HCT116 (cell line): ENCODE measurements around the gene CDKAL1. TPM values are rescaled to one million over a fixed set of nuclear protein-coding genes. Genes with fewer than 3 reads are reported as not detected.

Experiments used
- ATAC-seq: fragments of 200-7000 bp; cut with Tn5 transposase; 2 replicates; pipeline ENCODE4 v1.9.1; 2020; ENCODE audit warnings: mild to moderate bottlenecking, moderate library complexity
- BruUV-seq: library from RNA; stranded (reverse); fragments of 400-500 nt; replicated peaks from 2 replicates; lab custom pipeline; 2021; lab: Mats Ljungman, UMichigan
- CTCF ChIA-PET: fragments of 300-600 bp; sonication (Branson Sonifier 250); formaldehyde crosslinking; loops from one replicate; lab custom pipeline; 2021; ENCODE audit warnings: antibody characterized with exemption; lab: Charles Lee
- POLR2A ChIA-PET: fragments of 300-600, 350-600 bp; sonication (Branson Sonifier 250); formaldehyde crosslinking; loops from one replicate; lab custom pipeline; 2021; ENCODE audit warnings: antibody characterized with exemption; lab: Charles Lee
- RAD21 ChIA-PET, 2 experiments: fragments of 300-600 bp; sonication (Branson Sonifier 250); formaldehyde crosslinking; loops; one replicate each; lab custom pipeline; 2023; ENCODE audit warnings: low total read pairs in 2 of 2; ENCODE audit not compliant: uncharacterized antibody in 2 of 2, unreplicated experiment in 2 of 2, low non-redundant PET in 1 of 2; lab: Charles Lee
- DNase-seq: peaks from one replicate; pipeline ENCODE4 v3.0.0-alpha.2; 2010; ENCODE audit warnings: low read depth, low spot score
- H2AFZ ChIP-seq: fragments of 200-600 bp; shearing (Covaris generic), sonication (generic); 2 replicates; pipeline ENCODE4 v1.6.1; 2017; ENCODE audit warnings: low read depth, mixed run types, mixed read lengths, antibody characterized with exemption, low read length; ENCODE audit not compliant: poor library complexity, severe bottlenecking
- H3K27ac ChIP-seq: 2 replicates; pipeline ENCODE4 v1.5.1; 2012; ENCODE audit warnings: low read depth, low read length
- H3K27me3 ChIP-seq: fragments of 200-600 bp; sonication (generic); 2 replicates; pipeline ENCODE4 v1.6.1; 2016; ENCODE audit warnings: mixed run types, low read length, mixed read lengths; ENCODE audit not compliant: insufficient read depth
- H3K36me3 ChIP-seq, 2 experiments: fragments of 200-500 bp in 1 of 2; fragments of 200-600 bp in 1 of 2; sonication (Bioruptor generic) in 1 of 2; sonication (generic) in 1 of 2; 2 replicates each; pipeline versions ENCODE4 v1.5.1 to v1.6.1; 2014 to 2016; ENCODE audit warnings: low read length in 2 of 2, inconsistent platforms in 1 of 2, mixed read lengths in 1 of 2, mixed run types in 1 of 2; ENCODE audit not compliant: insufficient read depth in 2 of 2, control insufficient read depth in 1 of 2
- H3K4me1 ChIP-seq, 2 experiments: fragments of 200-600 bp in 1 of 2; sonication (generic) in 1 of 2; 2 replicates each; pipeline versions ENCODE4 v1.5.1 to v1.6.1; 2012 to 2017; ENCODE audit warnings: low read length in 2 of 2, inconsistent platforms in 1 of 2, mild to moderate bottlenecking in 1 of 2, mixed read lengths in 1 of 2, mixed run types in 1 of 2, moderate library complexity in 1 of 2; ENCODE audit not compliant: insufficient read depth in 2 of 2, control insufficient read depth in 1 of 2
- H3K4me2 ChIP-seq: fragments of 200-600 bp; sonication (generic); 2 replicates; pipeline ENCODE4 v1.6.1; 2017; ENCODE audit warnings: mixed run types, low read length, mixed read lengths
- H3K4me3 ChIP-seq, 2 experiments: fragments of 200-600 bp in 1 of 2; sonication (generic) in 1 of 2; replicated peaks in 1 of 2; 2 replicates each; pipeline ENCODE4 v1.5.1; 2011 to 2016; ENCODE audit warnings: low read length in 2 of 2, control low read depth in 1 of 2, low read depth in 1 of 2, mild to moderate bottlenecking in 1 of 2, mixed read lengths in 1 of 2, mixed run types in 1 of 2
- H3K79me2 ChIP-seq: fragments of 200-600 bp; sonication (generic); 2 replicates; pipeline ENCODE4 v1.6.1; 2017; ENCODE audit warnings: mild to moderate bottlenecking, mixed run types, low read length, moderate library complexity, mixed read lengths; ENCODE audit not compliant: insufficient read depth
- H3K9ac ChIP-seq: fragments of 200-600 bp; sonication (generic); 2 replicates; pipeline ENCODE4 v1.6.1; 2016; ENCODE audit warnings: low read length, mixed read lengths
- H3K9me2 ChIP-seq: fragments of 200-600 bp; sonication (generic), shearing (Covaris generic); 2 replicates; pipeline ENCODE4 v1.6.1; 2017; ENCODE audit warnings: mixed run types, mild to moderate bottlenecking, moderate library complexity; ENCODE audit not compliant: insufficient read depth
- H3K9me3 ChIP-seq, 2 experiments: fragments of 200-500 bp in 1 of 2; fragments of 200-600 bp in 1 of 2; sonication (Bioruptor generic) in 1 of 2; sonication (generic) in 1 of 2; 2 replicates each; pipeline ENCODE4 v1.6.1; 2014 to 2017; ENCODE audit warnings: low read length in 2 of 2, mixed read lengths in 2 of 2, inconsistent platforms in 1 of 2, low read depth in 1 of 2, mild to moderate bottlenecking in 1 of 2, mixed run types in 1 of 2, moderate library complexity in 1 of 2; ENCODE audit not compliant: control insufficient read depth in 1 of 2, insufficient read depth in 1 of 2
- H4K20me1 ChIP-seq: fragments of 200-600 bp; sonication (generic), shearing (Covaris generic); 2 replicates; pipeline ENCODE4 v1.6.1; 2017; ENCODE audit warnings: mixed run types, mild to moderate bottlenecking, moderate library complexity; ENCODE audit not compliant: insufficient read depth
- ATF3 ChIP-seq: IDR thresholded peaks from 2 replicates; pipeline ENCODE4 v1.6.1; 2012
- CEBPB ChIP-seq: IDR thresholded peaks from 2 replicates; pipeline ENCODE4 v1.6.1; 2012; ENCODE audit warnings: low read depth
- ELF1 ChIP-seq: IDR thresholded peaks from 2 replicates; pipeline ENCODE4 v1.6.1; 2012; ENCODE audit warnings: low read depth, borderline replicate concordance
- EZH2 ChIP-seq: fragments of 200-600 bp; sonication (generic); IDR thresholded peaks from 2 replicates; pipeline ENCODE4 v1.6.1; 2017; ENCODE audit warnings: antibody characterized with exemption, mixed run types
- EZH2phosphoT487 ChIP-seq: fragments of 200-600 bp; IDR thresholded peaks from 2 replicates; pipeline ENCODE4 v1.6.1; 2018; ENCODE audit warnings: antibody characterized with exemption, borderline replicate concordance
- JUND ChIP-seq: IDR thresholded peaks from 2 replicates; pipeline ENCODE4 v1.6.1; 2012
- POLR2A ChIP-seq: IDR thresholded peaks from 2 replicates; pipeline ENCODE4 v1.7.0; 2011; ENCODE audit warnings: borderline replicate concordance; ENCODE audit not compliant: insufficient read depth, insufficient read length; ENCODE audit errors: extremely low read depth
- POLR2AphosphoS5 ChIP-seq: IDR thresholded peaks from 2 replicates; pipeline ENCODE4 v1.6.1; 2011; ENCODE audit warnings: mild to moderate bottlenecking, low read depth, low read length, moderate library complexity
- SIN3A ChIP-seq: IDR thresholded peaks from 2 replicates; pipeline ENCODE4 v1.6.1; 2012; ENCODE audit warnings: low read depth
- SP1 ChIP-seq: IDR thresholded peaks from 2 replicates; pipeline ENCODE4 v1.6.1; 2012; ENCODE audit warnings: low read depth
- ZBTB33 ChIP-seq: IDR thresholded peaks from 2 replicates; pipeline ENCODE4 v1.6.1; 2011; ENCODE audit warnings: mild to moderate bottlenecking, low read length, moderate library complexity; ENCODE audit not compliant: insufficient replicate concordance; ENCODE audit errors: extremely low read depth
- ZFX ChIP-seq: fragments of 450-650 bp; IDR thresholded peaks from 2 replicates; pipeline ENCODE4 v1.6.1; 2017
- intact Hi-C: fragments of 100-400 bp; cut with micrococcal nuclease; formaldehyde crosslinking; loops from 2 replicates; pipeline ENCODE4 v1.10.0; 2022
- total RNA-seq: library from RNA; stranded (reverse); gene quantifications from one replicate; pipeline ENCODE4 v1.2.1, GENCODE V29; 2021; ENCODE audit not compliant: unreplicated experiment

CDKAL1 gene
- total RNA-seq, 1 experiment from 2014 or later = 14.9 TPM

- TF ChIP-seq ZBTB33 (no peak), POLR2A (no peak)
- TF ChIP-seq, all 23 proteins: peak for 0
Observed at GRCh38 chr6:20732896-20733295, 198.6 kb downstream of the CDKAL1 start (continued).

- ATAC-seq = no peak
- ChIA-PET POLR2A (no interaction called here), CTCF (no interaction called here), RAD21 (no interaction called here)
- Histone ChIP-seq H3K9me3 (no peaks in the 10 kb centered on the region), H3K4me1 (peaks cover 0 to under 1% of the 10 kb centered on the region in 2 experiments; a peak in 1 of 4 replicates), H3K27me3 (no peaks in the 10 kb centered on the region), H3K4me2 (no peak overlapping the region), H4K20me1 (no peaks in the 10 kb centered on the region), H3K79me2 (no peaks in the 10 kb centered on the region), H3K36me3 (no peaks in the 10 kb centered on the region), H3K4me3 (no peak overlapping the region), H3K9me2 (no peaks in the 10 kb centered on the region), H3K27ac (no peak overlapping the region), H3K9ac (no peak overlapping the region), H2AFZ (no peak overlapping the region)
- TF ChIP-seq EZH2phosphoT487 = no peak
- TF ChIP-seq ZFX = no peak
- TF ChIP-seq ELF1 = no peak
- TF ChIP-seq SIN3A = no peak
- no peak for TF ChIP-seq JUND
- TF ChIP-seq ATF3 = no peak
- no peak for TF ChIP-seq POLR2AphosphoS5
- no peak for TF ChIP-seq EZH2
- TF ChIP-seq CEBPB = no peak
- no peak for TF ChIP-seq SP1
- DNase-seq = no peak
- intact Hi-C loops = no loop called here
- no TSS peak for BruUV-seq
Observed at GRCh38 chr6:20737912-20738311, 203.7 kb downstream of the CDKAL1 start.
